ENCODE measurements around the gene CASP8. TPM values are rescaled to one million over a fixed set of nuclear protein-coding genes. Genes with fewer than 3 reads are reported as not detected.

Gene CASP8
- total and polyA plus RNA-seq, 7 donors = 4.9 to 28.7 (median 13.0) TPM

- no peak for TF ChIP-seq EP300 (IDR thresholded peaks at IDR 0.05)
- no peak for TF ChIP-seq POLR2AphosphoS5 (IDR thresholded peaks at IDR 0.05)
- TF ChIP-seq CTCF (IDR thresholded peaks at IDR 0.05) = no peak
- TF ChIP-seq POLR2A (IDR thresholded peaks at IDR 0.05) = no peak
- H3K4me1 ChIP-seq = no peaks in the 10 kb centered on the region
- no peak for DNase-seq
- no peaks in the 10 kb centered on the region for H3K27me3 ChIP-seq
- H3K4me3 ChIP-seq = no peak overlapping the region
- H3K36me3 ChIP-seq = no peaks in the 10 kb centered on the region
- intact Hi-C loops (cut with DNase I) = no loop called here
- H3K27ac ChIP-seq = peak overlapping the region in 2 of 4 donors; percentile 6 to 14
- H3K9me3 ChIP-seq = no peaks in the 10 kb centered on the region
- 17 to 29% methylated on average over 4 of the region's 4 CpGs for WGBS, 2 donors
Observed at GRCh38 chr2:201220102-201220570, 40.2 kb upstream of the CASP8 start.

DNA sequence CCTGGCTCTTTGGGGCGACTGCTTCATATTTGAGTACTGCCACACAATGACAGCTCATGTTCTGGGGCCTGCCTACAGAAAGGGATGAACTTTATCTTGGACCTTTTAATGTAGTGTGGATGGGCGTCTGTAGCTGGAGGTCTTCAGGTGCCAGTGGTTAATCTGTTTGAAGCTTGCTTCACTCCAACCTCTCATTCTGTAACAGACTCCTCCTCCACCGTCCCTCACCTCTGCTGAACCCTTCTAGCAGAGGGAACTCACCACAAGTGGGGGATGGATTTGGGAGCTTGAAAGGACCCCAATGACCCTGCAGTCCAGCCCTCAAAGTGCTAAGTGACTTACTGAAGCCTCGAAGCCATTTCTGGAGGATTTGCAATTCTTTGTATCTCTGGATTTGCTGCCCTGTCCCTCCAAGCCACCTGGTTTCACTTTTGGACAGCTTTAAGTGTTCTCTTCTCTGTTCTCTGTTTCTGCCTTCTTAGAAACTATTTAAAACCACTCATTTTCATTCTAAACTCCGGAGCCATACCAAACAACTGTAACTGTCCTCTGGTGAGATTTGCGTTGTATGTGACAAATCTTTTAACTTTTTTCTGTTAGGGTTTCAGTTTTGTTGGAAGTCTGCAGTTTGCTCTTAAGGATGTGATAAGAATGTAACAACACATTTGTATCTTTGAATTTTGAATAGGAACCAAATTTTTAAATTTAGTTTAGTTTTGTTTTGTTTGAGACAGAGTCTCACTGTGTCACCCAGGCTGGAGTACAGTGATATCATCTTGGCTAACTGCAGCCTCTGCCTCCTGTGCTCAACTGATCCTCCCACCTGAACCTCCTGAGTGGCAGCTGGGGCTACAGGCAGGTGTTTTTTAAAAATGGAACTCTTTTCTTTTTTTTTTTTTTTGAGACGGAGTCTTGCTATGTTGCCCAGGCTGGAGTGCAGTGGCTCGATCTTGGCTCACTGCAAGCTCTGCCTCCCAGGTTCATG, 37.0 kb upstream of the CASP8 start:
- intact Hi-C loops (cut with DNase I) = no loop called here
- 69 to 83% methylated on average over 8 of the region's 8 CpGs for WGBS, 2 donors
- no peaks in the 10 kb centered on the region for H3K27me3 ChIP-seq
- H3K27ac ChIP-seq = no peak overlapping the region
- TF ChIP-seq EP300 (IDR thresholded peaks at IDR 0.05) (no peak), CTCF (IDR thresholded peaks at IDR 0.05) (no peak), POLR2AphosphoS5 (IDR thresholded peaks at IDR 0.05) (no peak), POLR2A (IDR thresholded peaks at IDR 0.05) (no peak)
- no peaks in the 10 kb centered on the region for H3K36me3 ChIP-seq
- no peak overlapping the region for H3K4me3 ChIP-seq
- H3K9me3 ChIP-seq = no peaks in the 10 kb centered on the region
- no peak for DNase-seq
- H3K4me1 ChIP-seq = no peaks in the 10 kb centered on the region

DNA sequence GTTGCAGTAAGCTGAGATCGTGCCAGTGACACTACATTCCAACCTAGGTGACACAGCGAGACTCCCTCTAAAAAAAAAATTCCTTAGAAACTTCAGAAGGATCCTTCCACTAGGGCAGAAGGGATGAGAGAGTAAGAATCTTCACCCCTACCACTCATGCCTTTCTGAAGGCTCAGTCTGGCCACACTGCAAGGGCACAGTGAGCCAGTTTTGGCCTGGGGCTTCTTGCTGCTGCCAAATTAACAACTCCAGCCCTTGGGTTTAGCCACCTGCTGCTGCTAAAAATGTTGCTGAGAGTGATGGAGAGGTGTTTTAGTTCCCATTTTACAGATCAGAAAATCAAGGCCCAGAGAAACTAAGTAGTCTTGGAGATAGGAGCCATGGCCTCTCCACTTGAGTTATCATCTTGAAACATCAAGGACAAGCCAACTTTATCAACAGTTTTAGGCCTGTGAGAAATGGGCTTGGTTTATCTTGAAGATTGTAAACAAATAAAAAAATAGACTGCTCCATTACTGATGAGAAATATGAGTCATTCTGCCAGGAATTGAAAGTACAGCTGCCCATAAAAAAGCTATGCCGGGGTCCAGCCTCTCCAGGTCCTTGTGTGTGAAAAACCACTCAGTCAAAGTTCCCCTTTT, 31.9 kb upstream of the CASP8 start:
- DNase-seq = no peak
- Histone ChIP-seq H3K36me3 (no peaks in the 10 kb centered on the region), H3K4me3 (no peak overlapping the region), H3K27me3 (no peaks in the 10 kb centered on the region), H3K27ac (no peak overlapping the region), H3K9me3 (no peaks in the 10 kb centered on the region), H3K4me1 (peaks cover 0 to 12% (median 2%) of the 10 kb centered on the region in 4 donors)
- TF ChIP-seq CTCF (IDR thresholded peaks at IDR 0.05) (no peak), POLR2A (IDR thresholded peaks at IDR 0.05) (no peak), EP300 (IDR thresholded peaks at IDR 0.05) (no peak), POLR2AphosphoS5 (IDR thresholded peaks at IDR 0.05) (no peak)
- intact Hi-C loops (cut with DNase I) = no loop called here
- 66 to 69% methylated on average over 3 of the region's 3 CpGs for WGBS, 2 donors

- Histone ChIP-seq H3K4me1 (peaks cover 0 to 12% (median 2%) of the 10 kb centered on the region in 4 donors), H3K9me3 (no peaks in the 10 kb centered on the region), H3K4me3 (no peak overlapping the region), H3K27me3 (no peaks in the 10 kb centered on the region), H3K36me3 (no peaks in the 10 kb centered on the region), H3K27ac (no peak overlapping the region)
- no peak for DNase-seq
- TF ChIP-seq POLR2A (IDR thresholded peaks at IDR 0.05) (no peak), CTCF (IDR thresholded peaks at IDR 0.05) (no peak), POLR2AphosphoS5 (IDR thresholded peaks at IDR 0.05) (no peak), EP300 (IDR thresholded peaks at IDR 0.05) (no peak)
- intact Hi-C loops (cut with DNase I) = no loop called here
- 29 to 45% methylated on average over 12 of the region's 12 CpGs for WGBS, 2 donors
Observed at GRCh38 chr2:201228912-201229290, 31.4 kb upstream of the CASP8 start.

Data from sigmoid colon (tissue), 7 donors.